CD8-positive, alpha-beta memory T cell (primary cell): ENCODE data around the gene CHI3L1. TPM values are rescaled to one million over a fixed set of nuclear protein-coding genes. Genes with fewer than 3 reads are reported as not detected.

Experiments used
- CTCF ChIA-PET: fragments of 350-600 bp; sonication (Branson Sonifier 250); formaldehyde crosslinking; loops from one replicate; lab custom pipeline; 2021; ENCODE audit warnings: antibody characterized with exemption; lab: Charles Lee
- POLR2A ChIA-PET: fragments of 350-600 bp; sonication (Branson Sonifier 250); formaldehyde crosslinking; loops from one replicate; lab custom pipeline; 2021; ENCODE audit warnings: antibody characterized with exemption; lab: Charles Lee
- DNase-seq, 5 donors: peaks; one replicate each; pipeline versions ENCODE4 v3.0.0 to v3.0.0-alpha.2; 2020 to 2022; ENCODE audit warnings: mixed read lengths in 1 of 5
- H3K27ac ChIP-seq: one replicate; pipeline ENCODE4 v1.7.0; 2013; ENCODE audit warnings: low read depth, mild to moderate bottlenecking, low read length, moderate library complexity
- H3K27me3 ChIP-seq: 2 replicates; pipeline ENCODE4 v1.7.0; 2013; ENCODE audit warnings: low read length, mild to moderate bottlenecking; ENCODE audit not compliant: insufficient read depth, poor library complexity, severe bottlenecking
- H3K36me3 ChIP-seq: 2 replicates; pipeline ENCODE4 v1.7.0; 2013; ENCODE audit warnings: mild to moderate bottlenecking, low read length, moderate library complexity; ENCODE audit not compliant: insufficient read depth
- H3K4me1 ChIP-seq: 2 replicates; pipeline ENCODE4 v1.7.0; 2013; ENCODE audit warnings: mild to moderate bottlenecking, low read length, moderate library complexity; ENCODE audit not compliant: insufficient read depth
- H3K4me3 ChIP-seq: 2 replicates; pipeline ENCODE4 v1.7.0; 2013; ENCODE audit warnings: mild to moderate bottlenecking, low read length
- H3K9me3 ChIP-seq: 2 replicates; pipeline ENCODE4 v1.7.0; 2013; ENCODE audit warnings: mild to moderate bottlenecking, low read length
- H3K27ac Mint-ChIP-seq, 8 donors: one replicate each; pipeline ENCODE4 v1.8.0; 2020 to 2021; ENCODE audit warnings: mixed read lengths in 8 of 8, mild to moderate bottlenecking in 6 of 8, inconsistent platforms in 3 of 8, moderate library complexity in 3 of 8
- H3K27me3 Mint-ChIP-seq, 2 donors: one replicate each; pipeline ENCODE4 v1.8.0; 2020 to 2021; ENCODE audit warnings: mixed read lengths in 2 of 2, mild to moderate bottlenecking in 1 of 2, moderate library complexity in 1 of 2
- H3K36me3 Mint-ChIP-seq, 3 donors: one replicate each; pipeline ENCODE4 v1.8.0; 2020 to 2021; ENCODE audit warnings: mixed read lengths in 3 of 3, inconsistent platforms in 1 of 3, mild to moderate bottlenecking in 1 of 3
- H3K4me1 Mint-ChIP-seq, 3 donors: one replicate each; pipeline ENCODE4 v1.8.0; 2020 to 2021; ENCODE audit warnings: mixed read lengths in 3 of 3, inconsistent platforms in 1 of 3, mild to moderate bottlenecking in 1 of 3
- H3K4me3 Mint-ChIP-seq, 7 donors: one replicate each; pipeline ENCODE4 v1.8.0; 2020 to 2021; ENCODE audit warnings: mixed read lengths in 7 of 7, mild to moderate bottlenecking in 6 of 7, moderate library complexity in 4 of 7, inconsistent platforms in 2 of 7
- H3K9me3 Mint-ChIP-seq, 5 donors: one replicate each; pipeline ENCODE4 v1.8.0; 2020 to 2022; ENCODE audit warnings: mixed read lengths in 5 of 5, mild to moderate bottlenecking in 3 of 5, moderate library complexity in 2 of 5, inconsistent platforms in 1 of 5
- polyA plus RNA-seq: library from polyadenylated mRNA; unstranded; fragments of 300-500 nt; fragmentation: Illumina TruSeq; gene quantifications from one replicate; pipeline ENCODE4 v1.2.3, GENCODE V29; 2021
- total RNA-seq, 2 experiments: library from RNA; stranded (reverse); gene quantifications; one replicate each; pipeline ENCODE4 v1.2.3, GENCODE V29; 2021

CHI3L1 gene
- total and polyA plus RNA-seq, 3 experiments from 2014 or later, result not detected

DNA sequence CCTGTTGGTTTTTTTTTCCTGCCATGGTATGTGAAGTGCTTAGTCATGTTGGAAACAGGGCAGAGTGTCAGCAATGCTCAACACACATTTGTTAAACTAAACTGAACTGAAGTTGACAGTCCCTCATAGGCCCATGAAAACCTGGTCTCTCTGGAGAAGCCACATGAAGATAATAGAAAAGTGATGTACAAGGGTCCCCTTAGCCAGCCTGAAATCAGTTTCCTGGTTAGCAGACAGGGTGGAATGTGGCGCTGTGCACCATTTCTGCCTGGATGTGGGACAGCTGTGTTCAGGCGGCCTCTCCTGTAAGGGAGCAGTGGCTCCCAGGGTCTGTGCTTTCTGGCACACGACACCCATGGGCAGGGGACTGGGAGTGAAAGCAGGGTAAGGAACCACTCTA is 9.9 kb upstream of the CHI3L1 start:
- H3K27ac ChIP-seq, result no peak overlapping the region
- Mint-ChIP-seq H3K9me3 (no peaks in the 10 kb centered on the region), H3K36me3 (peaks cover 0 to 2% (median 0%) of the 10 kb centered on the region in 3 donors), H3K27ac (no peak overlapping the region), H3K4me1 (no peaks in the 10 kb centered on the region), H3K4me3 (no peak overlapping the region), H3K27me3 (peaks cover 19 to 37% of the 10 kb centered on the region in 2 donors)
- H3K9me3 ChIP-seq, result no peaks in the 10 kb centered on the region
- CTCF ChIA-PET, result interaction anchor here (1.4 to 2.1 kb wide), 2 partner anchors 11 to 157 kb away, joined by 4 to 5 read pairs; partner anchors contain the start of gene CHI3L1
- no peaks in the 10 kb centered on the region for H3K36me3 ChIP-seq
- H3K4me1 ChIP-seq, result no peaks in the 10 kb centered on the region
- no peak for DNase-seq
- H3K4me3 ChIP-seq, result no peak overlapping the region
- no peaks in the 10 kb centered on the region for H3K27me3 ChIP-seq
- POLR2A ChIA-PET, result no interaction called here

DNA sequence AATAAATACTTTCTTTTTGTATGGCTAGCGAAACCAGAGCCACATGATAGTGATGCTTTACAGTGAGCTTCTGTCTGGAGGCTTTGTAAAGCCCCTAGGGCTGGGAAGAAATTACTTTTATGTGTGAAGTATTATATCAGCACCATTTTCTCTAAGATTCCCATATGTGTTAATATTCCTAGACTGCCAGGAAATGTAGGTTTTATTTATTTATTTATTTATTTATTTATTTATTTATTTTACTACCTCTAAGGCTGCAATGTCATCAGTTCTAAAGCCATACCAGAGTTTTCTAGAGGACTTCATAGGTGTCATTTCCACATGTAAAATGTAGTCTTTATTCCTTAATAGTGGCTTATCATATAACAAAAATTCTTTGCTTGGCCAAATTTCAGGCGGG is 4.4 kb upstream of the CHI3L1 start:
- ChIA-PET CTCF (no interaction called here), POLR2A (no interaction called here)
- Histone ChIP-seq H3K36me3 (no peaks in the 10 kb centered on the region), H3K4me3 (no peak overlapping the region), H3K27me3 (no peaks in the 10 kb centered on the region), H3K9me3 (no peaks in the 10 kb centered on the region), H3K27ac (no peak overlapping the region), H3K4me1 (no peaks in the 10 kb centered on the region)
- H3K27me3 Mint-ChIP-seq, result peaks cover 10 to 19% of the 10 kb centered on the region in 2 donors
- no peaks in the 10 kb centered on the region for H3K36me3 Mint-ChIP-seq
- H3K27ac Mint-ChIP-seq, result no peak overlapping the region
- no peak for DNase-seq
- no peaks in the 10 kb centered on the region for H3K9me3 Mint-ChIP-seq
- no peak overlapping the region for H3K4me3 Mint-ChIP-seq
- no peaks in the 10 kb centered on the region for H3K4me1 Mint-ChIP-seq

DNA sequence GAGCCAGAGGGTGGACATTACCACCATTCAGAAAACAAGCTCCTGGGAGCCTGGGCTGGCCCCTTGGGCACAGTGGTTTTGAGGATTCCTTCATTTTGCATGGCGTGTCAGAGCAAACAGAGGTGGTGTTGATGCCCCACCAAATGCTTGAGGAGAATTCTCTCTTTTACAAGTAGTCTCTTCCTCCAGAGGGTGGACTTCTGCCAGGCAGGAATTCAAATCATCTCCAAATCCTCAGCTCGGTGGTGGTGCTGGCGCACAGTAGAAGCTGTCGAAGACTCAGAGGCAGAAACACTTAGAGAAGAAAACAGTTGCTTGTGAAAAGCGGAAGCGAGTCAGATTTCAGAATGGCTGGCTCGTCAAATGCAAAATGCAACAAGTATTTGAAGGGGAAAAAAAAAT is 3.4 kb upstream of the CHI3L1 start:
- Mint-ChIP-seq H3K4me3 (no peak overlapping the region), H3K27ac (no peak overlapping the region), H3K4me1 (no peaks in the 10 kb centered on the region), H3K27me3 (peaks cover 6 to 22% of the 10 kb centered on the region in 2 donors), H3K36me3 (no peaks in the 10 kb centered on the region), H3K9me3 (no peaks in the 10 kb centered on the region)
- ChIA-PET CTCF (no interaction called here), POLR2A (no interaction called here)
- no peaks in the 10 kb centered on the region for H3K27me3 ChIP-seq
- H3K27ac ChIP-seq, result no peak overlapping the region
- no peaks in the 10 kb centered on the region for H3K36me3 ChIP-seq
- no peak for DNase-seq
- no peaks in the 10 kb centered on the region for H3K9me3 ChIP-seq
- no peaks in the 10 kb centered on the region for H3K4me1 ChIP-seq
- H3K4me3 ChIP-seq, result no peak overlapping the region

DNA sequence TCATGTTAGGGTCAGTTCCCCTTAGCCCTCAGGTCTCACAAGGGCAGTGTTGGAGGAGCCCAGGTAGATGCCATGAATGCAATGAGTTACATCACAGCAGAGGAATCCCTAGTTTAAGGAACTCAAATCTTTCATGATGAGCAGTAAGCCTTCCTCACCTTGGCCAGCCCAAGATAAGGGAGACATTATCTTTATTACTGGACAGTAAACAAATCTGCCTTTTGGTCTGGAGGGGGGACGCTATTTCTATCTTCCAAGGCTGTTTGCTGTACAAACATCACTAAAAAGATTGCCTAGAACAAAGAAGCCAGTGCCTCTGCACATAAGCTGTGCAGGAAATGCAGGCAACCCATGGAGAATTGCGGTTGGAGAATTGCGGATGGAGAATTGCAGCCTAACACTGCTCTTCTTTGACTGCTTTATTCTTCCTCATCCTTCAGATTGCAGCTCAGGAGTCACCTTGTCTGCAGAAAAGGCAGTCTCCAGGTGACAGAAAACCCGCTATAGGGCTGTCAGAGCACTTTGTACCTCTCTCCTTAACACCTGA is 2.3 kb upstream of the CHI3L1 start:
- Mint-ChIP-seq H3K27ac (no peak overlapping the region), H3K4me1 (no peaks in the 10 kb centered on the region), H3K9me3 (no peaks in the 10 kb centered on the region), H3K4me3 (no peak overlapping the region), H3K36me3 (no peaks in the 10 kb centered on the region), H3K27me3 (peaks cover 7 to 20% of the 10 kb centered on the region in 2 donors)
- no peaks in the 10 kb centered on the region for H3K36me3 ChIP-seq
- no peaks in the 10 kb centered on the region for H3K9me3 ChIP-seq
- CTCF ChIA-PET, result no interaction called here
- POLR2A ChIA-PET, result no interaction called here
- DNase-seq, result no peak
- H3K4me1 ChIP-seq, result no peaks in the 10 kb centered on the region
- no peak overlapping the region for H3K4me3 ChIP-seq
- no peaks in the 10 kb centered on the region for H3K27me3 ChIP-seq
- no peak overlapping the region for H3K27ac ChIP-seq

DNA sequence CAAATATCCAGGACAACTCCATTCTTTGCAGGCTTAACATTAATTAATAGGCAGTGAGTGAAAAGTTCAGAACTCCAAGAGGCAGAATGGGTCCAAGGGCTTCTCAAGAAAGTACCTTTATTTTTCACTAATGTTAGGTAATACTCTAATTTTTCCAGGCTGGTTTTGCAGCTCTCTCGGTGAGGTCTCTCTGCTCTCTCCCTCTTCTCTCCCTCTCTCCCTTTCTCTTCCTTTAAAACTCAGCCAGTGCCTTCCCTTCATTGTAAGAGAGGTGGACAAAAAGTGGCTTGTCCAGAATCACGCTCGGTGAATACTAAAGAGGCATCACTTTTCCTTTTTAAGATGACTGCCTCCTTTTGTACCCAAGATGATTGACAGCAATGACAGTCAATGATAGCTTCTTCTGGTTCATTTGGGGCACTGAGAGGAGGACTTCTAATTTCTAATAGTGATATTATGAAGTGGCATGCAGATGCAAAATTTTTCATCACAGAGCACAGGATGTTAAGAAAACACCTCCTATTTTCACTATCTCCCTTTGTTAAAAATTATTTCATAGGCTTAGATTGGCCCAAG is 1.3 kb upstream of the CHI3L1 start:
- Histone ChIP-seq H3K27me3 (no peaks in the 10 kb centered on the region), H3K36me3 (no peaks in the 10 kb centered on the region), H3K4me3 (no peak overlapping the region), H3K9me3 (no peaks in the 10 kb centered on the region), H3K27ac (no peak overlapping the region), H3K4me1 (no peaks in the 10 kb centered on the region)
- no peak overlapping the region for H3K27ac Mint-ChIP-seq
- no peaks in the 10 kb centered on the region for H3K36me3 Mint-ChIP-seq
- DNase-seq, result no peak
- H3K9me3 Mint-ChIP-seq, result no peaks in the 10 kb centered on the region
- H3K27me3 Mint-ChIP-seq, result peaks cover 7 to 20% of the 10 kb centered on the region in 2 donors
- ChIA-PET POLR2A (interaction anchor here (0.6 kb wide), 1 partner anchor 370 kb away, joined by 3 read pairs; no protein-coding TSS in a partner anchor), CTCF (interaction anchor here (0.7 kb wide), 1 partner anchor 1619 kb away, joined by 4 read pairs; no protein-coding TSS in a partner anchor)
- H3K4me1 Mint-ChIP-seq, result no peaks in the 10 kb centered on the region
- H3K4me3 Mint-ChIP-seq, result no peak overlapping the region

DNA sequence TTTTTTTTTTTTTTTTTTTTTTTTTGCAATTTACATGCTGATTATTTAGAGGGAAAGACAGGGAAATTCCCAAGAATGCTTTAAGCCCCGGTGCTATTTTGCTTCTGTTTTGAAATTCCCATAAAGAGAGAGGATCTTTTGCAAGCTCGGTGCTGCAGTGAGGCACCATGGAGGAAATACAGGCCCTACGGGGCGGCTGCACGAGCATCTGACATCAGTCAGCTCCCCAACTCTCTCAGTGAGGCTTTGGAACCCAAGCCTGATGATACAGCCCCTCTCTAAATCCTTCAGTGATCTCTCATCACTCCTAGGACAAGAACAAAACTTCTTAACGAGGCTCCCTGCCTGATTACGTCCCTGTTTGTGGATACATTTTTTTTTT is 791 bp upstream of the CHI3L1 start:
- H3K9me3 Mint-ChIP-seq, result no peaks in the 10 kb centered on the region
- POLR2A ChIA-PET, result no interaction called here
- Histone ChIP-seq H3K27ac (no peak overlapping the region), H3K9me3 (no peaks in the 10 kb centered on the region), H3K4me1 (no peaks in the 10 kb centered on the region), H3K4me3 (no peak overlapping the region), H3K36me3 (no peaks in the 10 kb centered on the region), H3K27me3 (no peaks in the 10 kb centered on the region)
- CTCF ChIA-PET, result interaction anchor here (0.7 kb wide), 1 partner anchor 1619 kb away, joined by 4 read pairs; no protein-coding TSS in a partner anchor
- H3K36me3 Mint-ChIP-seq, result no peaks in the 10 kb centered on the region
- DNase-seq, result no peak
- no peaks in the 10 kb centered on the region for H3K4me1 Mint-ChIP-seq
- no peak overlapping the region for H3K4me3 Mint-ChIP-seq
- no peak overlapping the region for H3K27ac Mint-ChIP-seq
- H3K27me3 Mint-ChIP-seq, result peaks cover 3 to 17% of the 10 kb centered on the region in 2 donors

DNA sequence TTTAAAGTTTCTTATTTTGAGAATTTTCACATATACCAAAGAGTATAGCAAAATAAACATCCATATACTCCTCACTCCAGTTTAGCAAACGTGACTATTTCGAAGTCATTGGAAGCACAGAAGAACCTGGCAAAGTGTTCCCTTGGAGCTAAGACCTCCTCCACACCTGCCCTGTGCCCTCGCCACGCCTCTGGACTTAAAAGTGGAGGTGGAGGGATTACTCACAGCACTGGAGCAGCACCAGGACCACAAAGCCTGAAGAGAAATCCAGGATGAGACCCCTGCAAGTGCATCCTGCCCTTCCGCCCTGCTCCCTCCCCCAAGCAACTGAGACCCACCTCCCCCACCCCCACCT is 436 bp downstream of the CHI3L1 start:
- Histone ChIP-seq H3K9me3 (no peaks in the 10 kb centered on the region), H3K4me1 (no peaks in the 10 kb centered on the region), H3K27me3 (no peaks in the 10 kb centered on the region), H3K27ac (no peak overlapping the region), H3K4me3 (no peak overlapping the region), H3K36me3 (no peaks in the 10 kb centered on the region)
- Mint-ChIP-seq H3K4me1 (no peaks in the 10 kb centered on the region), H3K27ac (no peak overlapping the region), H3K9me3 (no peaks in the 10 kb centered on the region), H3K4me3 (no peak overlapping the region), H3K27me3 (peaks cover 5 to 11% of the 10 kb centered on the region in 2 donors), H3K36me3 (no peaks in the 10 kb centered on the region)
- ChIA-PET POLR2A (no interaction called here), CTCF (interaction anchor here (1.4 to 2.0 kb wide), 2 partner anchors 9 to 147 kb away, joined by 3 to 5 read pairs; no protein-coding TSS in a partner anchor)
- no peak for DNase-seq

DNA sequence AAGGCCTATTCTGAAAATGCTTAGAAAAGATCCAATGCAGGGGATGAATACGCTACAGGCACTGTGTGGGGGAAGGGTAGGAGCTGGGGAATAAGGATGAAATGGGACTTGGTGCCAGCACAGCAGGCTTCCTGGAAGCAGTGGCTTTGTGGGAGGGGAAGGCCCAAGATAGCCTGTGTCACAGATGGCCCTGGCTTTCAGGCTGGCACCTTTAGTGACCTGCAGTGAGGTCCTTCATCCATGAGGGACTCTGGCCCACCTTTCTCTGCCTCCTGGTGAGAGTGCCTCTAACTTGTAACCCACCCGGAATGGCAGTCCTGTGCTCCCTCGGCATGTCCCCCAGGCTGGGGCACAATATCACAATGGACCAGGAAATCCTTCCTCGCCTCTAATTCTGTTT is 919 bp downstream of the CHI3L1 start:
- Histone ChIP-seq H3K27me3 (no peaks in the 10 kb centered on the region), H3K4me1 (no peaks in the 10 kb centered on the region), H3K4me3 (no peak overlapping the region), H3K36me3 (no peaks in the 10 kb centered on the region), H3K27ac (no peak overlapping the region), H3K9me3 (no peaks in the 10 kb centered on the region)
- DNase-seq, result no peak
- ChIA-PET POLR2A (no interaction called here), CTCF (interaction anchor here (1.4 to 2.0 kb wide), 2 partner anchors 10 to 146 kb away, joined by 3 to 5 read pairs; no protein-coding TSS in a partner anchor)
- no peak overlapping the region for H3K4me3 Mint-ChIP-seq
- H3K27ac Mint-ChIP-seq, result no peak overlapping the region
- no peaks in the 10 kb centered on the region for H3K4me1 Mint-ChIP-seq
- no peaks in the 10 kb centered on the region for H3K9me3 Mint-ChIP-seq
- peaks cover 5 to 11% of the 10 kb centered on the region in 2 donors for H3K27me3 Mint-ChIP-seq
- no peaks in the 10 kb centered on the region for H3K36me3 Mint-ChIP-seq
